Astrocyte of the cerebellum (primary cell): ENCODE measurements around the gene PATL2.

ENCODE experiments used
- DNase-seq: peaks from one replicate; pipeline ENCODE4 v3.0.0-alpha.2; 2011; ENCODE audit warnings: low read depth
- H3K4me3 ChIP-seq: 2 replicates; pipeline ENCODE4 v1.5.1; 2011; ENCODE audit warnings: mild to moderate bottlenecking, low read depth, low read length, moderate library complexity
- CTCF ChIP-seq: IDR thresholded peaks from 2 replicates; pipeline ENCODE4 v1.5.1; 2012; ENCODE audit warnings: low read length, low read depth, moderate library complexity, mild to moderate bottlenecking; ENCODE audit errors: missing control alignments
- in situ Hi-C: cut with HindIII; loops from 2 replicates; pipeline ENCODE4 v1.10.0; 2017; ENCODE audit warnings: low sequenced_read_pairs

Gene PATL2

GRCh38 chr15:44718180-44718926 is 7.2 kb upstream of the PATL2 start:
- no peak for TF ChIP-seq CTCF
- no peak overlapping the region for H3K4me3 ChIP-seq
- in situ Hi-C loops = no loop called here
- DNase-seq = no peak

- no peak for TF ChIP-seq CTCF
- no peak overlapping the region for H3K4me3 ChIP-seq
- in situ Hi-C loops = no loop called here
- no peak for DNase-seq
Measured at GRCh38 chr15:44716983-44717602, 6.0 kb upstream of the PATL2 start.

- DNase-seq = no peak
- in situ Hi-C loops = no loop called here
- no peak overlapping the region for H3K4me3 ChIP-seq
- TF ChIP-seq CTCF = no peak
Measured at GRCh38 chr15:44715797-44716334, 4.7 kb upstream of the PATL2 start.

GRCh38 chr15:44715142-44715796 is 4.1 kb upstream of the PATL2 start:
- in situ Hi-C loops = no loop called here
- DNase-seq = no peak

GRCh38 chr15:44713006-44713966 is 2.2 kb upstream of the PATL2 start:
- peak overlapping the region; percentile 97 for H3K4me3 ChIP-seq
- peak; percentile 42 for TF ChIP-seq CTCF
- DNase-seq = no peak
- in situ Hi-C loops = no loop called here

More at GRCh38 chr15:44715142-44715796, 4.1 kb upstream of the PATL2 start:
- no peak for TF ChIP-seq CTCF
- H3K4me3 ChIP-seq = no peak overlapping the region
